ENCODE measurements around the gene HMGB4. TPM values are rescaled to one million over a fixed set of nuclear protein-coding genes. Genes with fewer than 3 reads are reported as not detected.

Gene HMGB4
- total and polyA plus RNA-seq, 12 donors, result not detected

DNA sequence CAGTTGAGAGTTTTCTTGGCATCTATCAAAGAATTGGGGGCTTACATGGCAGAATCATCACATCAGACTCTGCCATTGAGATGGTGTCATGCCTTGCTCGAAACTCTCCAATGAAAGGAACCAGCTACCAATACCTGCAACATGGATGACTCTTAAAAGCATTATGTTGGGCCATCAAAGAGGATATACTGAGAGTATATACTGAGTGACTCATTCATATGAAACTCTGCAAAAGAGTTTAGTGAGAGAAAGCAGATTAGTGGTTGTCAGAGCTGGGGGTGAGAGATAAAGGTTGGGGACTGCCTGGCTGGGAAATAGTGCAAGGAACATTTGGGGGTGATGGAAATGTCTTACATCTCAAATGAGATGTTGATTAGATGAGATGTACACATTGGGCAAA lies 14.7 kb upstream of the HMGB4 start:
- no peak overlapping the region for H3K4me3 ChIP-seq
- H3K36me3 ChIP-seq, result no peaks in the 10 kb centered on the region
- no peaks in the 10 kb centered on the region for H3K9me3 ChIP-seq
- ATAC-seq, result no peak
- H3K27ac ChIP-seq, result no peak overlapping the region
- DNase-seq, result no peak
- WGBS, 2 donors, result 71 to 82% methylated on average over 1 of the region's 1 CpG
- TF ChIP-seq, protein P1, sequence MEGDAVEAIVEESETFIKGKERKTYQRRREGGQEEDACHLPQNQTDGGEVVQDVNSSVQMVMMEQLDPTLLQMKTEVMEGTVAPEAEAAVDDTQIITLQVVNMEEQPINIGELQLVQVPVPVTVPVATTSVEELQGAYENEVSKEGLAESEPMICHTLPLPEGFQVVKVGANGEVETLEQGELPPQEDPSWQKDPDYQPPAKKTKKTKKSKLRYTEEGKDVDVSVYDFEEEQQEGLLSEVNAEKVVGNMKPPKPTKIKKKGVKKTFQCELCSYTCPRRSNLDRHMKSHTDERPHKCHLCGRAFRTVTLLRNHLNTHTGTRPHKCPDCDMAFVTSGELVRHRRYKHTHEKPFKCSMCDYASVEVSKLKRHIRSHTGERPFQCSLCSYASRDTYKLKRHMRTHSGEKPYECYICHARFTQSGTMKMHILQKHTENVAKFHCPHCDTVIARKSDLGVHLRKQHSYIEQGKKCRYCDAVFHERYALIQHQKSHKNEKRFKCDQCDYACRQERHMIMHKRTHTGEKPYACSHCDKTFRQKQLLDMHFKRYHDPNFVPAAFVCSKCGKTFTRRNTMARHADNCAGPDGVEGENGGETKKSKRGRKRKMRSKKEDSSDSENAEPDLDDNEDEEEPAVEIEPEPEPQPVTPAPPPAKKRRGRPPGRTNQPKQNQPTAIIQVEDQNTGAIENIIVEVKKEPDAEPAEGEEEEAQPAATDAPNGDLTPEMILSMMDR (IDR thresholded peaks at IDR 0.05), result no peak
- H3K27me3 ChIP-seq, result peaks cover 0 to 17% (median 5%) of the 10 kb centered on the region in 7 donors
- intact Hi-C loops (cut with DNase I), result no loop called here
- H3K4me1 ChIP-seq, result no peaks in the 10 kb centered on the region

DNA sequence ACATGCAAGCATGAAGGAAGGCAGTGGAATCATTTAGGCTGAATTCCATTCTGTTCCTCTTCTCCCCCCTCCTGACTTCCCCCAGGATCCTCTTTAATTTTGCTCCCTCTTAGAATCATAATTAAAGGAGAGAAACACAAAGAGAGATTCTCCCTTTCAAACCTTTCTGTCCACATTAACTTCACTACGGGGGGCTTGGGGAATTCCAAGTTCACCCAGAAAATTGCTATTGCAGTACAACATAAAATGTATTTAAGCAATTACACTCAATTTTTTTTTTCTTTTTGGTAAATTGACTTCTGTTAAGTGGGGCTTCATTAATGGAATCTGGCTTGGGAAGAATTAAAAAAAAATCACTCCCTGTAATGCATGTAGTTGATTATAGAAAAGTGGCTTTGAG lies 13.4 kb upstream of the HMGB4 start:
- Histone ChIP-seq H3K36me3 (no peaks in the 10 kb centered on the region), H3K4me1 (no peaks in the 10 kb centered on the region), H3K27me3 (peaks cover 0 to 23% (median 13%) of the 10 kb centered on the region in 7 donors), H3K9me3 (no peaks in the 10 kb centered on the region), H3K4me3 (no peak overlapping the region), H3K27ac (no peak overlapping the region)
- DNase-seq (no peak), ATAC-seq (no peak)
- 84 to 88% methylated on average over 1 of the region's 1 CpG for WGBS, 2 donors
- TF ChIP-seq, protein P1 (IDR thresholded peaks at IDR 0.05), result no peak
- intact Hi-C loops (cut with DNase I), result no loop called here

DNA sequence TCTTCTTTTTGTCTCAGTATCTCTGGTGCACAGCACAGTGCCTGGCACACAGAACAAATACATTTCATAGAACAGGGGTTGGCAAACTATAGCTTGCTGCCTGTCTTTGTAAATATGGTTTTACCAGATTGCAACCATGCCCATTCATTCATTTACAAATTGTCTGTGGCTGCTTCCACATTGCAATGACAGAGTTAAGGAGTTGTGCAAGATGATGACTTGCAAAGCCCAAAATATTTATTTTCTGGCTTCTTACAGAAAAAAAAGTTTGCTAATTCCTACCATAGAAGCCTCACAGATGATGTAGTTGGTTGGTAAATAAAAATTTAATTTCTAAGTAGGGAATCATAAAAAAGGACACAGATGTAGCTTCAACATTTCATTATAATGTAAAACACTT lies 11.2 kb upstream of the HMGB4 start:
- DNase-seq, result no peak
- TF ChIP-seq, protein P1 (IDR thresholded peaks at IDR 0.05), result no peak

DNA sequence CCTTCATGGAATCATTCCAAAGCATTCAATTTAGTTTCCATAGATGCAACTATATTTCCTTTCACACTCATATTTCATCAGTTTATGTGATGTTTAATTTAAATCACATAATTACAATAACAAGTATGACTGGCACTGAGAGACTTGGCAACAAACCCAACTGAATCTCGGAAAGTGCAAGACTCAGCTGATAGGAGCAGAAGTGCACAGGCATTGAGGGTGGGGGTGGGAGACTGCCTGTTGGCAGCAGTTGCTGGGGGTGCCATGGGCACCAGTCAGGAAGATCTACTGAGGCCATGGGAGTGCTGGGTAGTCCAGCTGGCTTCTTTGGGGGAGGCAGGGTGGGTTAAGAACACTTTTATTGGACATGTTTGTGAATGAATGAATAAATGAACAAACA lies 10.4 kb upstream of the HMGB4 start:
- TF ChIP-seq, protein P1 (IDR thresholded peaks at IDR 0.05), result no peak
- Histone ChIP-seq H3K27ac (no peak overlapping the region), H3K36me3 (no peaks in the 10 kb centered on the region), H3K27me3 (peaks cover 0 to 38% (median 23%) of the 10 kb centered on the region in 7 donors), H3K4me1 (no peaks in the 10 kb centered on the region), H3K9me3 (no peaks in the 10 kb centered on the region), H3K4me3 (no peak overlapping the region)
- WGBS, 2 donors, result 29 to 60% methylated on average over 1 of the region's 1 CpG
- ATAC-seq, result no peak
- intact Hi-C loops (cut with DNase I), result no loop called here
- DNase-seq, result no peak

More for the DNA sequence above, 11.2 kb upstream of the HMGB4 start:
- Histone ChIP-seq H3K9me3 (no peaks in the 10 kb centered on the region), H3K27ac (no peak overlapping the region), H3K4me3 (no peak overlapping the region), H3K27me3 (peaks cover 0 to 38% (median 23%) of the 10 kb centered on the region in 7 donors), H3K36me3 (no peaks in the 10 kb centered on the region), H3K4me1 (no peaks in the 10 kb centered on the region)
- ATAC-seq, result no peak
- intact Hi-C loops (cut with DNase I), result no loop called here

Measured in heart right ventricle (tissue), 16 donors.